Measurements from ENCODE around the gene SPACDR. TPM values are rescaled to one million over a fixed set of nuclear protein-coding genes. Genes with fewer than 3 reads are reported as not detected.
A peak's percentile ranks its signal among the peaks of the same experiment; 100 is the strongest.
"Not testable (repeated sequence)": the region's sequence is repeated elsewhere in the genome, so short reads cannot be mapped to it uniquely, and the experiment has no call there.

Gene SPACDR
- total RNA-seq, 2 experiments from 2014 or later: 3.8 to 5.0 TPM

GRCh38 chr7:100467638-100468373 lies 3.7 kb upstream of the SPACDR start:
- Mint-ChIP-seq H3K27ac (no peak overlapping the region), H3K36me3 (peaks cover 17% of the 10 kb centered on the region), H3K4me1 (peaks cover 10% of the 10 kb centered on the region), H3K27me3 (no peaks in the 10 kb centered on the region), H3K4me3 (no peak overlapping the region), H3K9me3 (ENCODE audit: low read depth) (no peaks in the 10 kb centered on the region)
- DNase-seq (no peak), ATAC-seq (no peak)
- CTCF ChIA-PET: interaction anchor here (1.3 to 5.3 kb wide), 6 partner anchors 7 to 92 kb away, joined by 3 to 55 read pairs (median 10); partner anchors contain the start of gene TSC22D4

GRCh38 chr7:100466653-100467605 lies 2.9 kb upstream of the SPACDR start:
- Mint-ChIP-seq H3K9me3 (ENCODE audit: low read depth) (no peaks in the 10 kb centered on the region), H3K27me3 (no peaks in the 10 kb centered on the region), H3K27ac (no peak overlapping the region), H3K36me3 (peaks cover 17% of the 10 kb centered on the region), H3K4me3 (no peak overlapping the region), H3K4me1 (peaks cover 8% of the 10 kb centered on the region)
- DNase-seq: no peak
- CTCF ChIA-PET: interaction anchor here (1.3 to 5.3 kb wide), 2 partner anchors 14 to 16 kb away, joined by 3 to 55 read pairs; partner anchors contain the start of gene TSC22D4
- ATAC-seq: no peak

GRCh38 chr7:100465702-100466311 lies 1.7 kb upstream of the SPACDR start:
- ATAC-seq (no peak), DNase-seq (no peak)
- H3K27me3 Mint-ChIP-seq: no peaks in the 10 kb centered on the region
- peaks cover 24% of the 10 kb centered on the region for H3K36me3 Mint-ChIP-seq
- H3K4me1 Mint-ChIP-seq: peaks cover 8% of the 10 kb centered on the region
- no peak overlapping the region for H3K4me3 Mint-ChIP-seq
- CTCF ChIA-PET: interaction anchor here (0.9 to 3.0 kb wide), 8 partner anchors 10 to 123 kb away, joined by 3 to 12 read pairs (median 6); no protein-coding TSS in a partner anchor
- H3K27ac Mint-ChIP-seq: peak overlapping the region; percentile 51
- H3K9me3 Mint-ChIP-seq (ENCODE audit: low read depth): no peaks in the 10 kb centered on the region

- CTCF ChIA-PET: interaction anchor here (0.8 to 3.0 kb wide), 9 partner anchors 10 to 123 kb away, joined by 3 to 12 read pairs (median 5); no protein-coding TSS in a partner anchor
- Mint-ChIP-seq H3K9me3 (ENCODE audit: low read depth) (no peaks in the 10 kb centered on the region), H3K4me3 (no peak overlapping the region), H3K4me1 (peaks cover 6% of the 10 kb centered on the region), H3K36me3 (peaks cover 25% of the 10 kb centered on the region), H3K27me3 (no peaks in the 10 kb centered on the region), H3K27ac (peak overlapping the region; percentile 51)
- DNase-seq: no peak
- ATAC-seq: no peak
These were observed 1.2 kb upstream of the SPACDR start for GRCh38 chr7:100465299-100465698.

GRCh38 chr7:100464791-100465190 lies 731 bp upstream of the SPACDR start:
- CTCF ChIA-PET: interaction anchor here (0.8 to 3.0 kb wide), 9 partner anchors 11 to 241 kb away, joined by 3 to 12 read pairs (median 5); partner anchors contain the start of gene POP7
- H3K27ac Mint-ChIP-seq: no peak overlapping the region
- no peaks in the 10 kb centered on the region for H3K27me3 Mint-ChIP-seq
- H3K9me3 Mint-ChIP-seq (ENCODE audit: low read depth): no peaks in the 10 kb centered on the region
- peaks cover 27% of the 10 kb centered on the region for H3K36me3 Mint-ChIP-seq
- no peak overlapping the region for H3K4me3 Mint-ChIP-seq
- H3K4me1 Mint-ChIP-seq: peaks cover 3% of the 10 kb centered on the region
- ATAC-seq (no peak), DNase-seq (no peak)

GRCh38 chr7:100457033-100457432 lies 7.0 kb downstream of the SPACDR start:
- Mint-ChIP-seq H3K9me3 (ENCODE audit: low read depth) (no peaks in the 10 kb centered on the region), H3K4me3 (no peak overlapping the region), H3K4me1 (peaks cover 6% of the 10 kb centered on the region), H3K36me3 (peaks cover 23% of the 10 kb centered on the region), H3K27me3 (no peaks in the 10 kb centered on the region), H3K27ac (no peak overlapping the region)
- no peak for DNase-seq
- ATAC-seq: no peak
- CTCF ChIA-PET: interaction anchor here (1.2 to 5.4 kb wide), 2 partner anchors 12 to 13 kb away, joined by 3 to 26 read pairs; no protein-coding TSS in a partner anchor

GRCh38 chr7:100456562-100456961 lies 7.5 kb downstream of the SPACDR start:
- H3K4me3 Mint-ChIP-seq: no peak overlapping the region
- H3K4me1 Mint-ChIP-seq: peaks cover 6% of the 10 kb centered on the region
- H3K27me3 Mint-ChIP-seq: no peaks in the 10 kb centered on the region
- no peak for ATAC-seq
- CTCF ChIA-PET: interaction anchor here (1.2 to 5.4 kb wide), 2 partner anchors 12 to 14 kb away, joined by 3 to 26 read pairs; no protein-coding TSS in a partner anchor
- peaks cover 22% of the 10 kb centered on the region for H3K36me3 Mint-ChIP-seq
- no peaks in the 10 kb centered on the region for H3K9me3 Mint-ChIP-seq (ENCODE audit: low read depth)
- H3K27ac Mint-ChIP-seq: no peak overlapping the region
- no peak for DNase-seq

GRCh38 chr7:100455206-100455605 lies 8.9 kb downstream of the SPACDR start:
- H3K4me1 Mint-ChIP-seq: peaks cover 14% of the 10 kb centered on the region
- no peak overlapping the region for H3K4me3 Mint-ChIP-seq
- H3K36me3 Mint-ChIP-seq: peaks cover 10% of the 10 kb centered on the region
- DNase-seq (no peak), ATAC-seq (no peak)
- H3K27me3 Mint-ChIP-seq: no peaks in the 10 kb centered on the region
- no peak overlapping the region for H3K27ac Mint-ChIP-seq
- H3K9me3 Mint-ChIP-seq (ENCODE audit: low read depth): no peaks in the 10 kb centered on the region
- CTCF ChIA-PET: interaction anchor here (1.2 to 5.4 kb wide), 7 partner anchors 11 to 250 kb away, joined by 3 to 26 read pairs (median 7); partner anchors contain the start of genes PILRA, POP7 and TSC22D4

GRCh38 chr7:100453854-100454253 lies 10.2 kb downstream of the SPACDR start:
- CTCF ChIA-PET: interaction anchor here (0.8 to 5.4 kb wide), 8 partner anchors 9 to 110 kb away, joined by 3 to 26 read pairs (median 6); partner anchors contain the start of gene TSC22D4
- DNase-seq; H3K4me3 Mint-ChIP-seq; H3K27me3 Mint-ChIP-seq; H3K27ac Mint-ChIP-seq; ATAC-seq; H3K36me3 Mint-ChIP-seq; H3K9me3 Mint-ChIP-seq (ENCODE audit: low read depth): not testable (repeated sequence)
- H3K4me1 Mint-ChIP-seq: peaks cover 13% of the 10 kb centered on the region

GRCh38 chr7:100452513-100452912 lies 11.5 kb downstream of the SPACDR start:
- H3K27ac Mint-ChIP-seq: no peak overlapping the region
- no peaks in the 10 kb centered on the region for H3K9me3 Mint-ChIP-seq (ENCODE audit: low read depth)
- CTCF ChIA-PET: interaction anchor here (1.1 to 1.5 kb wide), 3 partner anchors 12 to 320 kb away, joined by 3 read pairs; no protein-coding TSS in a partner anchor
- DNase-seq: no peak
- H3K27me3 Mint-ChIP-seq: no peaks in the 10 kb centered on the region
- no peak for ATAC-seq
- H3K4me1 Mint-ChIP-seq: peaks cover 13% of the 10 kb centered on the region
- no peak overlapping the region for H3K4me3 Mint-ChIP-seq
- H3K36me3 Mint-ChIP-seq: no peaks in the 10 kb centered on the region

GRCh38 chr7:100449190-100449795 lies 14.8 kb downstream of the SPACDR start:
- no peak overlapping the region for H3K4me3 Mint-ChIP-seq
- DNase-seq: no peak
- no peak for ATAC-seq
- CTCF ChIA-PET: interaction anchor here (0.6 to 3.1 kb wide), 9 partner anchors 8 to 452 kb away, joined by 3 to 16 read pairs (median 4); partner anchors contain the start of gene PPP1R35
- no peaks in the 10 kb centered on the region for H3K36me3 Mint-ChIP-seq
- H3K4me1 Mint-ChIP-seq: peaks cover 27% of the 10 kb centered on the region
- H3K9me3 Mint-ChIP-seq (ENCODE audit: low read depth): no peaks in the 10 kb centered on the region
- H3K27me3 Mint-ChIP-seq: no peaks in the 10 kb centered on the region
- H3K27ac Mint-ChIP-seq: no peak overlapping the region

GRCh38 chr7:100447363-100447762 lies 16.7 kb downstream of the SPACDR start:
- H3K9me3 Mint-ChIP-seq (ENCODE audit: low read depth); H3K27me3 Mint-ChIP-seq; H3K36me3 Mint-ChIP-seq; H3K4me3 Mint-ChIP-seq; ATAC-seq; H3K27ac Mint-ChIP-seq; DNase-seq: not testable (repeated sequence)
- peaks cover 29% of the 10 kb centered on the region for H3K4me1 Mint-ChIP-seq
- CTCF ChIA-PET: interaction anchor here (0.8 to 1.4 kb wide), 4 partner anchors 22 to 315 kb away, joined by 3 to 5 read pairs (median 3); no protein-coding TSS in a partner anchor
